Heart left ventricle (tissue), 16 donors: ENCODE measurements around the gene TUBGCP5. TPM values are rescaled to one million over a fixed set of nuclear protein-coding genes. Genes with fewer than 3 reads are reported as not detected.

Experiments used
- ATAC-seq, 4 donors: fragments of 200-7000 bp; cut with Tn5 transposase; one replicate each; pipeline ENCODE4 v1.9.1; 2020 to 2022; ENCODE audit warnings: moderate library complexity in 4 of 4, mild to moderate bottlenecking in 3 of 4, moderate number of reproducible peaks in 1 of 4
- DNase-seq, 5 donors: peaks; one replicate each; pipeline ENCODE4 v3.0.0-alpha.2; 2020
- H3K27ac ChIP-seq, 12 donors: fragments of 200-600 bp; sonication (generic) in 4 of 12; one replicate each; pipeline versions ENCODE4 v1.5.0 to v1.8.0; 2016 to 2022; ENCODE audit warnings: mild to moderate bottlenecking in 2 of 12
- H3K27me3 ChIP-seq, 9 donors: fragments of 200-600 bp; sonication (generic) in 2 of 9; one replicate each; pipeline versions ENCODE4 v1.5.1 to v1.8.0; 2016 to 2022; ENCODE audit warnings: mild to moderate bottlenecking in 3 of 9
- H3K36me3 ChIP-seq, 9 donors: fragments of 200-600 bp; sonication (generic) in 2 of 9; one replicate each; pipeline versions ENCODE4 v1.5.0 to v1.8.0; 2018 to 2022; ENCODE audit warnings: mild to moderate bottlenecking in 2 of 9
- H3K4me1 ChIP-seq, 12 donors: fragments of 200-600 bp; sonication (generic) in 4 of 12; one replicate each; pipeline versions ENCODE4 v1.5.0 to v1.8.0; 2016 to 2022; ENCODE audit warnings: mild to moderate bottlenecking in 3 of 12
- H3K4me3 ChIP-seq, 12 donors: fragments of 200-600 bp; sonication (generic) in 4 of 12; one replicate each; pipeline versions ENCODE4 v1.5.0 to v1.8.0; 2017 to 2022; ENCODE audit warnings: mild to moderate bottlenecking in 9 of 12, moderate library complexity in 4 of 12
- H3K9me3 ChIP-seq, 12 donors: fragments of 200-600 bp; sonication (generic) in 4 of 12; one replicate each; pipeline versions ENCODE4 v1.5.0 to v1.8.0; 2016 to 2022; ENCODE audit warnings: mild to moderate bottlenecking in 1 of 12
- CTCF ChIP-seq, 12 donors: fragments of 200-600 bp; sonication (generic) in 4 of 12; IDR thresholded peaks; one replicate each; pipeline versions ENCODE4 v1.5.0 to v1.8.0; 2018 to 2022; ENCODE audit warnings: antibody characterized with exemption in 12 of 12, mild to moderate bottlenecking in 5 of 12
- POLR2A ChIP-seq, 2 donors: fragments of 450-650 bp; IDR thresholded peaks; one replicate each; pipeline ENCODE4 v1.6.1; 2017; ENCODE audit warnings: antibody characterized with exemption in 2 of 2, mild to moderate bottlenecking in 2 of 2, moderate library complexity in 2 of 2
- WGBS, 4 donors: extraction: QIAGEN DNeasy Blood & Tissue Kit in 2 of 4; methylation state at CpG; one replicate each; pipeline versions ENCODE4 v1.1.5 to v1.1.7; 2013 to 2018; 5-methylcytosine and 5-hydroxymethylcytosine counted together
- intact Hi-C, 10 donors: fragments of 100-400 bp; cut with DNase I; formaldehyde crosslinking; loops; one replicate each; pipeline versions ENCODE4 v1.11.1 to v1.14.2; 2022
- polyA plus RNA-seq, 2 donors: library from polyadenylated mRNA; stranded (reverse); fragments of 200-250 nt; gene quantifications; one replicate each; pipeline ENCODE4 v1.2.3, GENCODE V29; 2013
- total RNA-seq, 9 donors: library from RNA; depleted of rRNA in 2 of 9; stranded (reverse); fragments of >200 nt in 2 of 9; fragmentation: NEBNext Ultra II Directional in 3 of 9; extraction: Animal tissue kit (Norgen Biotek cat#: 25700) in 3 of 9; gene quantifications; one replicate each; pipeline versions ENCODE4 v1.1.0 to v1.2.4, GENCODE V29; 2016 to 2023
- donor health status: ischemic (EF 13 %, LVEDD 7.1; RV severe dilation, severe dysfunction).
- donor health status: healthy with polysubstance abuse.
- donor health status: DM: no; HTN: yes; CAD: no.
- donor health status: DM: no; HTN: no; CAD: no.
- donor health status: ischemic (EF 25% LVEDD 6.9; RV normal size, moderate dysfunction).
- donor health status: ischemic (EF 25% LVEDD 5.7; RV mildly dilated, moderate dysfunction).
- donor health status: healthy.
- donor health status: DM: yes; HTN: yes; CAD: no.
- donor health status: ischemic (EF 35%, LVEDD 5.7; RV mildly dilated, moderate dysfunction).
- donor health status: nonischemic (EF 11% LVEDD 7.7; RV severe dilation, severe dysfunction).
- donor health status: DM: yes; HTN: yes; CAD: no.
- donor health status: PGD.
- donor health status: ischemic (EF 29% LVEDD 5.4; RV normal size, mild dysfunction).
- donor health status: nonischemic (EF 23%, LVEDD 6.1; RV moderate dilation, normal function).

TUBGCP5 gene
- total and polyA plus RNA-seq, 11 donors: 4.7 to 14.7 (median 13.0) TPM

GRCh38 chr15:22956257-22956977, 83.0 kb downstream of the TUBGCP5 start:
- H3K27ac ChIP-seq: peak overlapping the region in 11 of 12 donors; percentile 13 to 65 (median 38)

GRCh38 chr15:22955544-22956119, 83.7 kb downstream of the TUBGCP5 start:
- no peak overlapping the region for H3K4me3 ChIP-seq
- no peaks in the 10 kb centered on the region for H3K9me3 ChIP-seq
- H3K27me3 ChIP-seq: no peaks in the 10 kb centered on the region
- WGBS, 4 donors: 86 to 92% (median 88%) methylated on average over 5 to 6 of the region's 6 CpGs
- H3K27ac ChIP-seq: peak overlapping the region in 10 of 12 donors; percentile 9 to 65 (median 39)
- no peak for DNase-seq
- no peak for ATAC-seq
- peaks cover 27 to 96% (median 73%) of the 10 kb centered on the region in 12 donors for H3K4me1 ChIP-seq
- intact Hi-C loops: no loop called here
- no peaks in the 10 kb centered on the region for H3K36me3 ChIP-seq
- TF ChIP-seq POLR2A (IDR thresholded peaks at IDR 0.05): no peak
- TF ChIP-seq CTCF (IDR thresholded peaks at IDR 0.05): no peak

More at GRCh38 chr15:22956257-22956977, 83.0 kb downstream of the TUBGCP5 start:
- Histone ChIP-seq H3K27me3 (no peaks in the 10 kb centered on the region), H3K4me1 (peaks cover 31 to 96% (median 75%) of the 10 kb centered on the region in 12 donors), H3K36me3 (no peaks in the 10 kb centered on the region), H3K4me3 (no peak overlapping the region), H3K9me3 (no peaks in the 10 kb centered on the region)
- TF ChIP-seq POLR2A (IDR thresholded peaks at IDR 0.05): no peak
- TF ChIP-seq CTCF (IDR thresholded peaks at IDR 0.05): no peak
- WGBS, 4 donors: 28 to 54% (median 43%) methylated on average over 16 of the region's 16 CpGs
- peak; percentile 23 to 45 (median 36) for ATAC-seq
- peak in 4 of 5 donors; percentile 63 to 75 (median 66) for DNase-seq
- intact Hi-C loops: no loop called here

GRCh38 chr15:22954798-22955543, 84.4 kb downstream of the TUBGCP5 start:
- DNase-seq (peak in 1 of 5 donors; percentile 52), ATAC-seq (no peak)
- no peaks in the 10 kb centered on the region for H3K27me3 ChIP-seq
- no peak for TF ChIP-seq CTCF (IDR thresholded peaks at IDR 0.05)
- TF ChIP-seq POLR2A (IDR thresholded peaks at IDR 0.05): no peak
- WGBS, 4 donors: 79 to 87% (median 83%) methylated on average over 11 to 14 of the region's 14 CpGs
- H3K9me3 ChIP-seq: no peaks in the 10 kb centered on the region
- H3K4me1 ChIP-seq: peaks cover 25 to 96% (median 74%) of the 10 kb centered on the region in 12 donors
- H3K27ac ChIP-seq: peak overlapping the region in 8 of 12 donors; percentile 9 to 65 (median 39)
- no peaks in the 10 kb centered on the region for H3K36me3 ChIP-seq
- no peak overlapping the region for H3K4me3 ChIP-seq
- intact Hi-C loops: no loop called here

GRCh38 chr15:22954326-22954725, 85.0 kb downstream of the TUBGCP5 start:
- TF ChIP-seq POLR2A (IDR thresholded peaks at IDR 0.05): no peak
- no peak for TF ChIP-seq CTCF (IDR thresholded peaks at IDR 0.05)
- peaks cover 28 to 96% (median 74%) of the 10 kb centered on the region in 12 donors for H3K4me1 ChIP-seq
- H3K27me3 ChIP-seq: no peaks in the 10 kb centered on the region
- intact Hi-C loops: no loop called here
- 84 to 87% (median 86%) methylated on average over 12 of the region's 12 CpGs for WGBS, 4 donors
- no peak overlapping the region for H3K27ac ChIP-seq
- DNase-seq: no peak
- no peaks in the 10 kb centered on the region for H3K36me3 ChIP-seq
- ATAC-seq: no peak
- no peak overlapping the region for H3K4me3 ChIP-seq
- no peaks in the 10 kb centered on the region for H3K9me3 ChIP-seq
